IPS-NIHi7 (cell line): ENCODE measurements around the gene CHRNA9.
"Not testable (repeated sequence)": the region's sequence is repeated elsewhere in the genome, so short reads cannot be mapped to it uniquely, and the experiment has no call there.

Experiments used
- DNase-seq: peaks from one replicate; pipeline ENCODE4 v3.0.0; 2012; ENCODE audit warnings: mixed read lengths; ENCODE audit errors: extremely low spot score

The CHRNA9 gene

GRCh38 chr4:40334591-40335524, at the start of gene CHRNA9:
Gene CHRNA9 (plus strand): TSS chr4:40335333. CDS start chr4:40335468, 135 bp downstream.
- DNase-seq: peak; percentile 57

GRCh38 chr4:40285692-40286091, 49.4 kb upstream of the CHRNA9 start:
- no peak for DNase-seq

GRCh38 chr4:40288566-40288965, 46.6 kb upstream of the CHRNA9 start:
- no peak for DNase-seq

GRCh38 chr4:40289366-40290188, 45.6 kb upstream of the CHRNA9 start:
- no peak for DNase-seq

GRCh38 chr4:40290611-40291186, 44.4 kb upstream of the CHRNA9 start:
- not testable (repeated sequence) for DNase-seq

GRCh38 chr4:40292313-40292759, 42.8 kb upstream of the CHRNA9 start:
- DNase-seq: no peak

GRCh38 chr4:40294339-40294738, 40.8 kb upstream of the CHRNA9 start:
- DNase-seq: no peak

GRCh38 chr4:40295030-40295429, 40.1 kb upstream of the CHRNA9 start:
- DNase-seq: not testable (repeated sequence)

- no peak for DNase-seq
These were observed 39.6 kb upstream of the CHRNA9 start for GRCh38 chr4:40295572-40295971.

- no peak for DNase-seq
These were observed 36.0 kb upstream of the CHRNA9 start for GRCh38 chr4:40299126-40299525.

GRCh38 chr4:40299811-40300292, 35.3 kb upstream of the CHRNA9 start:
- no peak for DNase-seq

GRCh38 chr4:40300371-40301162, 34.6 kb upstream of the CHRNA9 start:
- no peak for DNase-seq

GRCh38 chr4:40301603-40302002, 33.5 kb upstream of the CHRNA9 start:
- DNase-seq: no peak

- no peak for DNase-seq
These were observed 31.4 kb upstream of the CHRNA9 start for GRCh38 chr4:40303751-40304150.

- no peak for DNase-seq
These were observed 29.6 kb upstream of the CHRNA9 start for GRCh38 chr4:40305328-40306170.

GRCh38 chr4:40306226-40306625, 28.9 kb upstream of the CHRNA9 start:
- no peak for DNase-seq

GRCh38 chr4:40306976-40307375, 28.2 kb upstream of the CHRNA9 start:
- no peak for DNase-seq

- DNase-seq: no peak
These were observed 27.3 kb upstream of the CHRNA9 start for GRCh38 chr4:40307627-40308497.

GRCh38 chr4:40308528-40309122, 26.5 kb upstream of the CHRNA9 start:
- no peak for DNase-seq
